ACC112 (cell line): ENCODE data around the gene WNT16.

Experiments
- H2AFZ ChIP-seq: fragments of 200-600 bp; sonication (generic); one replicate; pipeline ENCODE4 v1.6.0; 2017; ENCODE audit warnings: antibody characterized with exemption, low read length; ENCODE audit not compliant: unreplicated experiment
- H3K27ac ChIP-seq: fragments of 200-600 bp; sonication (generic); 2 replicates; pipeline ENCODE4 v1.5.1; 2014; ENCODE audit warnings: low read depth, mild to moderate bottlenecking, antibody characterized with exemption, low read length, moderate library complexity
- H3K27me3 ChIP-seq: fragments of 200-600 bp; sonication (generic); 2 replicates; pipeline ENCODE4 v1.6.1; 2014; ENCODE audit warnings: mild to moderate bottlenecking, antibody characterized with exemption, low read length, moderate library complexity, mixed read lengths; ENCODE audit not compliant: insufficient read depth
- H3K36me3 ChIP-seq: fragments of 200-600 bp; sonication (generic); 2 replicates; pipeline ENCODE4 v1.6.1; 2016; ENCODE audit warnings: mild to moderate bottlenecking, antibody characterized with exemption, low read length, moderate library complexity, mixed read lengths; ENCODE audit not compliant: insufficient read depth
- H3K4me1 ChIP-seq: fragments of 200-600 bp; sonication (generic); one replicate; pipeline ENCODE4 v1.6.1; 2016; ENCODE audit warnings: low read length, mixed read lengths; ENCODE audit not compliant: insufficient read depth, unreplicated experiment, control insufficient read depth
- H3K4me3 ChIP-seq: fragments of 200-600 bp; sonication (generic); 2 replicates; pipeline ENCODE4 v1.5.1; 2014; ENCODE audit warnings: mild to moderate bottlenecking, low read depth, low read length
- H3K79me2 ChIP-seq: fragments of 200-600 bp; sonication (generic); one replicate; pipeline ENCODE4 v1.6.0; 2016; ENCODE audit warnings: low read length; ENCODE audit not compliant: control insufficient read depth, unreplicated experiment, insufficient read depth

WNT16 gene

DNA sequence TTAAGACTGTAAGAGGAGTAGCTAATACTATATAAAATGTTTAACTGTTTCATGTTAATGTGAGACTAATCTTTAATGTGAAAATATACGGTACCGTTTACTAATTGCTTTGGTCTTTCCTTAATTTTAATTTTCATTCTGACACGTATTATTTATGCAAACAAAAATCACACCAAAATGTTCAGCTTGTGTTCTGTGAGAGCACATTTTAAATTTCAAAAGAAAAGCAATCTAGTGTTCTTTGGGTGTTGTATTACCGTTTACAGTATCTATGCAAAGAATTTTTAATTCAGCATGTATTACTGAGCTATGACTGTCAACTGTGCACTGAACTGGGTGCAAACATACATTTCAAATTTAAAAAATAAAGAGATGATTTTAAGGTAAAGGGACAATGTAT is 2.2 kb downstream of the WNT16 start:
- H3K4me3 ChIP-seq = no peak overlapping the region
- no peak overlapping the region for H2AFZ ChIP-seq
- H3K27me3 ChIP-seq = peaks cover 27% of the 10 kb centered on the region
- no peaks in the 10 kb centered on the region for H3K36me3 ChIP-seq
- peaks cover 5% of the 10 kb centered on the region for H3K4me1 ChIP-seq
- no peaks in the 10 kb centered on the region for H3K79me2 ChIP-seq
- no peak overlapping the region for H3K27ac ChIP-seq

DNA sequence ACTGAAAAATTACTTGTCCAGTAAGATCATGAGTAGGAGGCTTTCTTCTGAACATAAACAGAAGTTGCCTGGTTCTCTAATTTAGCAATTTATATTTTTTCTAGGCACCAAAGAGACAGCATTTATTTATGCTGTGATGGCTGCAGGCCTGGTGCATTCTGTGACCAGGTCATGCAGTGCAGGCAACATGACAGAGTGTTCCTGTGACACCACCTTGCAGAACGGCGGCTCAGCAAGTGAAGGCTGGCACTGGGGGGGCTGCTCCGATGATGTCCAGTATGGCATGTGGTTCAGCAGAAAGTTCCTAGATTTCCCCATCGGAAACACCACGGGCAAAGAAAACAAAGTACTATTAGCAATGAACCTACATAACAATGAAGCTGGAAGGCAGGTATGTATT is 2.8 kb downstream of the WNT16 start:
- Histone ChIP-seq H3K27ac (no peak overlapping the region), H3K4me3 (no peak overlapping the region), H3K36me3 (no peaks in the 10 kb centered on the region), H2AFZ (no peak overlapping the region), H3K27me3 (peaks cover 27% of the 10 kb centered on the region), H3K4me1 (peaks cover 5% of the 10 kb centered on the region), H3K79me2 (no peaks in the 10 kb centered on the region)

DNA sequence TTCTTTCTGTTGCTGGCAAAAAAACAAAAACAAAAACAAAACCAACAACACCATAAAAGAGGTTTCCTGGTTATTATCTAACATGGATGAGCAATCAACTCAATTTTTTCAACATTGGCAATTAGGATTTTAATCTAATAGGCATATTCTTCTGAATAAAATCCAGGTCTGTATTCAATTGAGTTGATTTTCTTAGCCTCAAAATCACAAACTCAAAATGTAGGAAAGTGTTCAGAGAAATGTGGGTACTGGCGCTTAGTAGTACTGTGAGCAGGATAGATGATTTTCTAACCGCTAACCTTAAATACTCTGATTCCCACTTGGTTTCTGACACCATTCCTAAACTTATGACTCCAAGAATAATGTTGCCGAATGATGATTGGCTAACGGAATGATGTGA is 5.6 kb downstream of the WNT16 start:
- no peak overlapping the region for H2AFZ ChIP-seq
- peaks cover 10% of the 10 kb centered on the region for H3K27me3 ChIP-seq
- peaks cover 5% of the 10 kb centered on the region for H3K4me1 ChIP-seq
- no peak overlapping the region for H3K4me3 ChIP-seq
- H3K27ac ChIP-seq = no peak overlapping the region
- no peaks in the 10 kb centered on the region for H3K36me3 ChIP-seq
- no peaks in the 10 kb centered on the region for H3K79me2 ChIP-seq

DNA sequence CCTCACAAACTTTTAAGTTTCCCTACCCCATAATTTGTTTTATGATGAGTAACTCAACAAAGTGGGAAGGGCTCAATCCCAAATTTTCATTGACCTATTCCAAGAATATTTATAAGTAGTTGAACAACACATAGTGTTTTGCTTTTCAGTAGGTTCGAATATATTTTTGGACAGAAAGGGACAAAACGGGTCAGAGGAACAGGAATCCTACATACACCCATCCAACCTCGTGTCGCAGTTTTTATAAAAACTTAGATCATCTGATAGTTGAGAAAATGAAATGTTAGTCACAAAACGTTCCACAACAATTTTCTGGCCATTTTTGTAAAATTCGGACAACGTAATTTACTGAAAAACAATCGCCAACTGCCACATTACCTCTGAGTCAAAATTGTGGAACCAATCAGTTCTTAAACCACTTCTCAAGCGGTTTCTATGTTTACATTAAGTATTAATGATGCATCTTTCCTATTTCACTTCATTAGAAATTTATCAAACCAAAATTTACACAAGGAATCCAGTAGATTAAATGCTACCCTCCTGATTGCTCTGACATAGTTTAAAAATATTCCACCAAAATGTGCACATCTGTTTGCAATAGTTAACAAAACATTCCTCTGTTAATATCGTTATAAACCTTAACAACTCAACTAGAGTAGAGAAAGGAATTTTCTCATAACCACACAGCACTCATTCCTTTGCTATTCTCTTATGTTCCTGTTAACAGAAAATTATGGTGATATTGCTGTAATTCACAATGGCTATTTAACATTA is 6.3 kb downstream of the WNT16 start:
- Histone ChIP-seq H3K79me2 (no peaks in the 10 kb centered on the region), H3K27ac (no peak overlapping the region), H3K27me3 (peaks cover 3% of the 10 kb centered on the region), H3K4me1 (no peaks in the 10 kb centered on the region), H2AFZ (no peak overlapping the region), H3K4me3 (no peak overlapping the region), H3K36me3 (no peaks in the 10 kb centered on the region)

DNA sequence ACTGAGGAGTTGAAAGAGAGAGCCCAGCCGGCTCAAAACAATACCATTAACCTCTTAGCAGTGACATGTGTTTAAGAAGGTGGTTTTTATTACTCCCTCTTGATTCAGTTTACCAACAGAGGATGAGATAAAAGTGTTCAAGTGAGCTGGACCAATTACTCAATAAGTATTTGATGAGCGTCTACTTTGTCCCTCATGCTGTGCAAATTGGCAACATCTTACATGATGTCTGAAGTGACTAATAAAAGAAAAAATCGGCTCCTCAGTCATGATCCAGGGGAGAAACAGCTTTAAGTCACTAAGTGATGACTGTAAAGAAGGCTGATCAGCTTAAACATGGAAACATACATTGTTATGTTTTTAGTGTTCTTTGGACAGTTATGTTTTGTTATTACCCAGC is 7.8 kb downstream of the WNT16 start:
- no peaks in the 10 kb centered on the region for H3K36me3 ChIP-seq
- no peaks in the 10 kb centered on the region for H3K4me1 ChIP-seq
- H2AFZ ChIP-seq = no peak overlapping the region
- no peaks in the 10 kb centered on the region for H3K27me3 ChIP-seq
- H3K4me3 ChIP-seq = no peak overlapping the region
- H3K79me2 ChIP-seq = no peaks in the 10 kb centered on the region
- no peak overlapping the region for H3K27ac ChIP-seq

DNA sequence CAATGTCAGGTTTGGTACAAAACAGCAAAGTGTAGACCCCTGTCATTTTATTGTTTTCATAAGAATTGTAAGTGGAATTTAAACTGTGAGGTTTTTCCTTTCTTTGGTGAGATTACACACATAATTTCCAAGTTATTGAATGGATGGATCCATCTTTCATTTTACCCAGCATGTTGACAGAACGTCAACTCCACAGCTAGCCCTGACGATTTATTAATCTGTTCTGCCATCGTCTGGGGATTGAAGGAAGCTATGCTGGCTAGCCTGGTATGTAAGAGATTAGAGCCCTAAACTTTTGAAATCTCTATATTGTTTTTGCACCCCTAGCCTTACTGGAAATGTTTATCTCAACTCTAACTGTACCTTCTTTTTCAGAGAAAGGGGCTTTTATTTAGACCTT is 8.6 kb downstream of the WNT16 start:
- Histone ChIP-seq H3K36me3 (0 out of 2 replicates have a peak, but pooled peaks cover 4% of the 10 kb centered on the region), H2AFZ (no peak overlapping the region), H3K4me3 (no peak overlapping the region), H3K79me2 (no peaks in the 10 kb centered on the region), H3K27me3 (no peaks in the 10 kb centered on the region), H3K27ac (no peak overlapping the region), H3K4me1 (no peaks in the 10 kb centered on the region)

DNA sequence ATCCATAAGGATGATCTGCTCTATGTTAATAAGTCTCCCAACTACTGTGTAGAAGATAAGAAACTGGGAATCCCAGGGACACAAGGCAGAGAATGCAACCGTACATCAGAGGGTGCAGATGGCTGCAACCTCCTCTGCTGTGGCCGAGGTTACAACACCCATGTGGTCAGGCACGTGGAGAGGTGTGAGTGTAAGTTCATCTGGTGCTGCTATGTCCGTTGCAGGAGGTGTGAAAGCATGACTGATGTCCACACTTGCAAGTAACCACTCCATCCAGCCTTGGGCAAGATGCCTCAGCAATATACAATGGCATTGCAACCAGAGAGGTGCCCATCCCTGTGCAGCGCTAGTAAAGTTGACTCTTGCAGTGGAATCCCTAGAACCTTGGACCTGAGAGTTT is 10.3 kb downstream of the WNT16 start:
- 0 out of 2 replicates have a peak, but pooled peaks cover 4% of the 10 kb centered on the region for H3K36me3 ChIP-seq
- H3K27me3 ChIP-seq = no peaks in the 10 kb centered on the region

DNA sequence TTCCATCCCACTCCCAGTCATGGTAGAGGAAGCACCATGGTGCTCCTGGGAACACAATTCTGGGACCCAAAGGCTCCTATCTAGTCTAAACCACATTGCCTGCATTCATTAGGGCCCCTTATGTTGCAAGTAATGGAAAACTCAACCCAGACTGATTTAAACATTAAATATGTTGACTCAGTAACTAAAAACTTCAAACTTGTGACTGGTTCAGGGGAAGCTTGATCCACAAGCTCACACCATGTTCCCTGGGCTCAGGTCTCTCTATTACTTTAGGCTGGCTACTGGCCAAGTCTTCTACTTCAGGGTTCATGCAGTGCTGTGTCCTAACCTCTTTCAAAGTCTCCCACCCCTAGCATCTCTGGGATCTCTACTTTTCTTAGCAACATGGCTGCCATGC is 13.1 kb downstream of the WNT16 start:
- Histone ChIP-seq H3K79me2 (no peaks in the 10 kb centered on the region), H3K4me1 (no peaks in the 10 kb centered on the region), H3K27me3 (no peaks in the 10 kb centered on the region), H3K4me3 (no peak overlapping the region), H3K36me3 (0 out of 2 replicates have a peak, but pooled peaks cover 4% of the 10 kb centered on the region), H3K27ac (no peak overlapping the region), H2AFZ (no peak overlapping the region)

More for the DNA sequence above, 10.3 kb downstream of the WNT16 start:
- Histone ChIP-seq H3K4me3 (no peak overlapping the region), H3K79me2 (no peaks in the 10 kb centered on the region), H3K27ac (no peak overlapping the region), H2AFZ (no peak overlapping the region), H3K4me1 (no peaks in the 10 kb centered on the region)

DNA sequence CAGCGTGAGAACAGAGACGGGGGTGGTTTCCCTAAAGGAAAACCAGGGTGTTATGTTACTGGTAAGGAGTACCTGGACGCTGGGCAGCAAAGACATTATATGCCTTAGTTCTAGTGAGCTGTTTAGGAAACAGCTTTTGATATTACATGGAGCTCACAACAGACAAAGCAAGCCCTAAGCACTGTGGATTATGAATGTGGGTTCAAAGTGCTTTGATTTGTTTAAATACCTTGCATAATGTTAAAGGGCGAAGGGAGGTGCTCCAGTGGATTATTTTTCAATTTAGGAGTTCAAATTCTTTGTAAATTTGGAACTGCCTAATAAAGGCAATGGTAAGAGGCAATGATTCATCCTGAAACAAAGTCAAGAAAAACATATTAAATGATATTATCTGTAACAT is 13.8 kb downstream of the WNT16 start:
- Histone ChIP-seq H3K4me1 (no peaks in the 10 kb centered on the region), H3K27ac (no peak overlapping the region), H3K36me3 (0 out of 2 replicates have a peak, but pooled peaks cover 4% of the 10 kb centered on the region), H3K79me2 (no peaks in the 10 kb centered on the region), H2AFZ (no peak overlapping the region), H3K4me3 (no peak overlapping the region), H3K27me3 (no peaks in the 10 kb centered on the region)

DNA sequence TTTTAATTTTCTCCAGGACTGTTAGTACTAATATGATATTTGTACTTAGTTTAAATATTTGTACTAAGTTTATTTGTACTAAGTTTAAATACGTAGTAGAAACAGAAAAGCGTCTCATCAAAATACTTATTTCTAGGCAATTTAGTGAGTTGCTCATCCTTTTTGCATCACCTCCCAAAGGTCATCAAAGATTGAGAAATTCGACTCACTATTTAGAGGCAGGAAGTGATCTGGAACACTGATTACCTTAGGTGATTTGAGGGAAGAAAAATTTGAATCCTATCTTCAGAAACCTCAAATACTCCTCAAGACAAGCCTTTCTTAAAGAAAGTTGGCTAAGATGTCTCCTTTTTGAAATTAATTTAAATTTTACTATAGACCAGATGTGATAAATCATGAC is 14.5 kb downstream of the WNT16 start:
- Histone ChIP-seq H3K4me3 (no peak overlapping the region), H3K79me2 (no peaks in the 10 kb centered on the region), H3K4me1 (no peaks in the 10 kb centered on the region), H3K27me3 (no peaks in the 10 kb centered on the region), H2AFZ (no peak overlapping the region), H3K36me3 (0 out of 2 replicates have a peak, but pooled peaks cover 4% of the 10 kb centered on the region), H3K27ac (no peak overlapping the region)

DNA sequence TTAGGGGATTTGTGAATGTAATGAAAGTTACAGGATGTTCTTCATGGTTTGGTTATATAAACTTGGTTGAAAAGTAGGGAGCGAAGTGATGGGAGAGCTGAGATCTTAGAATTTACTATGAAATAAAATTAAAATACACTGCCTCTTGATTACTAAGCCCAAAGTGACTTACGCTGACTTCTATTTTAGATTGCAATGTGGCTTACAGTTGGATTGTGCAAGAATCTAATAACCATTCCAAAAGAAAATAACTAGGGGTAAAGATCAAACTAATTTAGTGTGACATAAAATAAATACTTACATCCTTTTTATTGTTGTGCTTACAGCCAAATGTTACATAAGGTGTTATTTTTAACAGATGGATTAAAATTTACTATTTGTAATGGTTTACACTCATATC is 15.3 kb downstream of the WNT16 start:
- no peaks in the 10 kb centered on the region for H3K27me3 ChIP-seq
- H3K4me1 ChIP-seq = no peaks in the 10 kb centered on the region
- no peak overlapping the region for H3K4me3 ChIP-seq
- no peak overlapping the region for H2AFZ ChIP-seq
- no peak overlapping the region for H3K27ac ChIP-seq
- H3K36me3 ChIP-seq = 0 out of 2 replicates have a peak, but pooled peaks cover 4% of the 10 kb centered on the region
- H3K79me2 ChIP-seq = no peaks in the 10 kb centered on the region
